GM12878 (cell line): ENCODE measurements around the gene AMN.

ENCODE experiments used
- BCL11A ChIP-seq: IDR thresholded peaks from 2 replicates; pipeline ENCODE4 v1.6.1; 2011; ENCODE audit warnings: low read depth, low read length
- CBFB ChIP-seq: IDR thresholded peaks from 2 replicates; pipeline ENCODE4 v1.6.1; 2016; ENCODE audit warnings: antibody characterized with exemption, low read depth
- CBX3 ChIP-seq: fragments of 200-600 bp; sonication (generic); IDR thresholded peaks from 2 replicates; pipeline ENCODE4 v1.6.1; 2016; ENCODE audit warnings: low read depth, borderline replicate concordance
- EZH2 ChIP-seq: IDR thresholded peaks from 2 replicates; pipeline ENCODE4 v1.6.1; 2012; ENCODE audit warnings: low read depth, mild to moderate bottlenecking, control low read depth, inconsistent platforms, low read length, borderline replicate concordance; ENCODE audit not compliant: control insufficient read depth
- GABPA ChIP-seq: IDR thresholded peaks from 2 replicates; pipeline ENCODE4 v1.6.1; 2014; ENCODE audit warnings: antibody characterized with exemption, low read depth, mild to moderate bottlenecking, inconsistent platforms
- NKRF ChIP-seq: fragments of 450-650 bp; conservative IDR thresholded peaks from 2 replicates; pipeline ENCODE4 v1.6.1; 2017; ENCODE audit warnings: mild to moderate bottlenecking, moderate library complexity
- POLR2A ChIP-seq: IDR thresholded peaks from 2 replicates; pipeline ENCODE4 v1.6.1; 2011; ENCODE audit warnings: low read depth, mild to moderate bottlenecking, low read length
- TAF1 ChIP-seq: IDR thresholded peaks from 2 replicates; pipeline ENCODE4 v1.6.1; 2011; ENCODE audit warnings: mild to moderate bottlenecking, low read depth, low read length, borderline replicate concordance
- TF ChIP-seq, protein P1 (sequence below), 3 experiments: IDR thresholded peaks in 2 of 3; conservative IDR thresholded peaks in 1 of 3; 2 replicates each; pipeline ENCODE4 v1.5.1; 2011; ENCODE audit warnings: low read depth in 3 of 3, low read length in 3 of 3, mild to moderate bottlenecking in 3 of 3, control low read depth in 2 of 3, moderate library complexity in 2 of 3, inconsistent platforms in 1 of 3, mixed read lengths in 1 of 3; ENCODE audit not compliant: control insufficient read depth in 2 of 3, insufficient read depth in 1 of 3; ENCODE audit errors: extremely low read depth in 1 of 3

DNA sequence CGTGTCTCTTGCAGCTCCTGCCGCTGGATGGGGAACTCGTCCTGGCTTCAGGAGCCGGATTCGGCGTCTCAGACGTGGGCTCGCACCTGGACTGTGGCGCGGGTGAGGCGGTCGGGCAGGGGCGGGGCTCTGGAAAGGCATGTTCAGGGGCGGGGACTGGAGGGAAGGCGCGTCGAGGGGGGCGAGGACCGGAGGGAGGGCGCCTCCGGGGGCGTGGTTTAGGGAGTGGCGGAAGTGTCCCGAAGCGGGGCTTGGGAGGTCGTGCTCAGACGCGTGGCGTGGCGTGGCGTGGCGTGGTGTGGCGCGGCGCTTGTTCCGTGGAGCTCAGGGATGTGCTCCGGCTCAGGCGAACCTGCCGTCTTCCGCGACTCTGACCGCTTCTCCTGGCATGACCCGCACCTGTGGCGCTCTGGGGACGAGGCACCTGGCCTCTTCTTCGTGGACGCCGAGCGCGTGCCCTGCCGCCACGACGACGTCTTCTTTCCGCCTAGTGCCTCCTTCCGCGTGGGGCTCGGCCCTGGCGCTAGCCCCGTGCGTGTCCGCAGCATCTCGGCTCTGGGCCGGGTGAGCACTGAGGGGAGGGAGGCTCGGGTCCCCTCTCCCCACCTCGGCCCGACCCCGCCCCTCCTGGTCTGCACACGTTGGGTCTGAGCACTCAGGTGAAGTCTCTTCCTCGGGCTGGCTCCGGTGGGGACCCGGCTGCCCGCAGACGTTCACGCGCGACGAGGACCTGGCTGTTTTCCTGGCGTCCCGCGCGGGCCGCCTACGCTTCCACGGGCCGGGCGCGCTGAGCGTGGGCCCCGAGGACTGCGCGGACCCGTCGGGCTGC, 6.2 kb downstream of the AMN start:
- TF ChIP-seq TAF1 (no peak), EZH2 (no peak), CBX3 (no peak), POLR2A (no peak), GABPA (no peak), CBFB (no peak), NKRF (no peak), BCL11A (no peak)
- TF ChIP-seq, protein P1, sequence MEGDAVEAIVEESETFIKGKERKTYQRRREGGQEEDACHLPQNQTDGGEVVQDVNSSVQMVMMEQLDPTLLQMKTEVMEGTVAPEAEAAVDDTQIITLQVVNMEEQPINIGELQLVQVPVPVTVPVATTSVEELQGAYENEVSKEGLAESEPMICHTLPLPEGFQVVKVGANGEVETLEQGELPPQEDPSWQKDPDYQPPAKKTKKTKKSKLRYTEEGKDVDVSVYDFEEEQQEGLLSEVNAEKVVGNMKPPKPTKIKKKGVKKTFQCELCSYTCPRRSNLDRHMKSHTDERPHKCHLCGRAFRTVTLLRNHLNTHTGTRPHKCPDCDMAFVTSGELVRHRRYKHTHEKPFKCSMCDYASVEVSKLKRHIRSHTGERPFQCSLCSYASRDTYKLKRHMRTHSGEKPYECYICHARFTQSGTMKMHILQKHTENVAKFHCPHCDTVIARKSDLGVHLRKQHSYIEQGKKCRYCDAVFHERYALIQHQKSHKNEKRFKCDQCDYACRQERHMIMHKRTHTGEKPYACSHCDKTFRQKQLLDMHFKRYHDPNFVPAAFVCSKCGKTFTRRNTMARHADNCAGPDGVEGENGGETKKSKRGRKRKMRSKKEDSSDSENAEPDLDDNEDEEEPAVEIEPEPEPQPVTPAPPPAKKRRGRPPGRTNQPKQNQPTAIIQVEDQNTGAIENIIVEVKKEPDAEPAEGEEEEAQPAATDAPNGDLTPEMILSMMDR (IDR thresholded peaks at IDR 0.05 in 2 of 3, conservative IDR thresholded peaks at IDR 0.05 in 1 of 3; ENCODE audit: control insufficient read depth in 2 of 3, extremely low read depth in 1 of 3, insufficient read depth in 1 of 3, low read depth in 3 of 3, low read length in 3 of 3), result no peak
